GM20431 (cell line): ENCODE measurements around the gene CARTPT.

Experiments
- in situ Hi-C: fragments of 300-500 bp; cut with MseI, MboI; formaldehyde crosslinking; loops from one replicate; pipeline ENCODE4 v1.15.0; 2020; ENCODE audit warnings: low sequenced_read_pairs; ENCODE audit not compliant: unreplicated experiment

The CARTPT gene

DNA sequence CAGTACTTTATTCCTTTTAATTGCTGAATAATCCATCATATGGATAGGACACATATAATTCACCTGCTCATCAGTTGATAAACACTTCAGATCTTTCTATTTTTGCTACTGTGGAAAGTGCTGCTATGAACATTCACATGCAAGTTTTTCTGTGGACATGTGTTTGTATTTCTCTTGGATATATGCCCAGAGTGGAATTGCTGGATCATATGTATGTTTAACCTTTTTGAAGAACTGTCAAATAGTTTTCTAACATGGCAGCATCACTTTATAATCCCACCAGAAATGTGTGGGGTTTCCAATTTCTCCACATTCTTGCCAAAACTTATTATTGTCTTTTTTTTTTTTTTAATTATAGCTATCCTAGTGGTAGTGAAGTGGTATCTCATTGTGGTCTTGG, 15.1 kb downstream of the CARTPT start:
- in situ Hi-C loops: no loop called here

DNA sequence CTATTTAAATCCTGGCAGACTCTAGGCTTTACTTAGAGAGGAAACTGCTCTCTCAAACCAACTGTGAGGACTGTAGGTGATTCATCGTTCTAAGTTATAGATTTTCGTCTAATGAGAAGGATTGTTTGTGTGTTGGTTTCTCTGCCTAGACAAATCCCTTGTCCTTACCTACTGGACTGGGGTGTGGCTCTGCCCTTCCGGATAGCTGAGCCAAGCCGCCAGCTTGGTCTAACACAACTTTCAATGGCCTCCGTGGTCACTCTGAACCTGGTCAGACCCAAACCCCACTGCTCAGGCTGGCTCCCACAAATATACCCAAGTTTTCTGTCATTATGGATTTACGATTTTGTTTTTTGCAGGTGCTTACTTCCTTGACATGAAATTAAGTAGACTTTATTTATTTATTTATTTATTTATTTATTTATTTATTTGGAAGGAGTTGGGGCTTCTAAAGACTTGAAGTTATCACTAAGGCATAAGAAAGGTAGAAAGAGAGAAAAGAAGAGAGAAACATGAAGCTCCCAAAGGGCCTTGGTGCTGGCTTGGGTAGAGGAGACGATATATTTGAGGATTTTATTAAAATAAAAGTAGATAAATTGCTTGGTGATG, 19.0 kb downstream of the CARTPT start:
- in situ Hi-C loops: no loop called here

DNA sequence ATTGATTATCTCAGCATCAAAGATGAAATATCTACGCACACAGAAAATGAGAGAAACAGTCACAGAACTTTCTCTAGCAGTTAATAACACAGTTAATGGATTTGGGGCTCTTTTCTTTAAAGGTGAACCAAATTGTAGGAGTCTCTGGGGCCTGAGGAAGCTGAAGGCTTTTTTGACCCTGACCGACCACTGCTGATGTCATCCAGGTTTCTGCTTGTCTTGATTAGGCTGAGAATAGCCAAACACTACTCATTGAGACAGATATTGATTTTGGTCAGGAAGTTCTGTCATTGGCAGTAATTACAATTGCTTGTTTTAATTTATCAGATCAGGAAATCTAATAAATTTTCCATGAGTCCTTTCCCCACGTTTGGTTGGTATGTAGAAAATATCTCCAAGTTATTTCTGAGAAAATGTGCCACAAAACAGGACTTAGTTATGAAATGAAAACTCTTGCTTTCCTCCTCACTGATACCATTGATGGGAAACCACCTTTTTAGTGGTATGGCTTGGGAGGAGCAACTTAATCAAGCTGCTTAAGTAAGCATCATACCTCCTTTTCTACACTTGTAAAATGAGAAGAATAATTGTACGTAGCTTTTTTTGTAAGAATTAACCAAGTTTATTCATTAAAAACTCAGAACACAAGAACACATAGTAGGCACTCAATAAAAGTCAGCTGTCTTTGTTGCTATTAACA, 19.7 kb downstream of the CARTPT start:
- in situ Hi-C loops: no loop called here

DNA sequence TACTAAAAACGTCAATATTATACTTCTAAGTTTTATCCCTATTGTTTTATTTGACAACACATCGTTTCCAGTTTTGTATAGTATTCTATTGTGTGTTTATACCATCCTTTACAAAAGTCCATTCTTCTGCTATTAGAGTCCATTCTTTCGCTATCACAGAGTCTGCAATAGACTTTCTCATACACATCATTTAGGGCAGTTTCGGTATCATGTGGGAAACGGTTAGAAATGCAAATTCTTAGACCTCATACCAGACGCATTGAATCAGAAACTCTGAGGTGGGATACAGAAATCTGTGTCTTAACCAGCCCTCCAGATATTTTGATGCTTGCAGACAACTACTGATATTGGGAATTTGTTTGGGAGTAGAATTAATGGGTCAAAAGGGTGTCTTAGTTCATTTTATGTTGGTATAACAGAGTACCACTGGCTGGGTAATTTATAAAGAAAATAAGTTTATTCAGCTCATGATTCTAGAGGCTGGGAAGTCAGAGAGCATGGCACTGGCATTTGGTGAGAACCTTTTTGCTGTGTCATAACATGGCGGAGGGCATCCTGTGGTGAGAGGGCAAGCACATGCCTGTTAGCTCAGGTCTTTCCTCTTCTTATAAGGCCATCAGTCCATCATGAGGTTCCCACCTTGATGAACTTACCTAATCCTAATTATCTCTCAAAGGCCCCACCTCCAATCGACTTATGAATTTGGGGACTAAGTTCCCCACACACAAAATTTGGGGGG, 21.1 kb downstream of the CARTPT start:
- in situ Hi-C loops: no loop called here

GRCh38 chr5:71743155-71743554, 24.1 kb downstream of the CARTPT start:
- in situ Hi-C loops: no loop called here

- in situ Hi-C loops: no loop called here
These were observed 25.1 kb downstream of the CARTPT start for GRCh38 chr5:71744009-71744790.

GRCh38 chr5:71747182-71747581, 28.1 kb downstream of the CARTPT start:
- in situ Hi-C loops: no loop called here

- in situ Hi-C loops: no loop called here
These were observed 29.3 kb downstream of the CARTPT start for GRCh38 chr5:71748360-71748759.

DNA sequence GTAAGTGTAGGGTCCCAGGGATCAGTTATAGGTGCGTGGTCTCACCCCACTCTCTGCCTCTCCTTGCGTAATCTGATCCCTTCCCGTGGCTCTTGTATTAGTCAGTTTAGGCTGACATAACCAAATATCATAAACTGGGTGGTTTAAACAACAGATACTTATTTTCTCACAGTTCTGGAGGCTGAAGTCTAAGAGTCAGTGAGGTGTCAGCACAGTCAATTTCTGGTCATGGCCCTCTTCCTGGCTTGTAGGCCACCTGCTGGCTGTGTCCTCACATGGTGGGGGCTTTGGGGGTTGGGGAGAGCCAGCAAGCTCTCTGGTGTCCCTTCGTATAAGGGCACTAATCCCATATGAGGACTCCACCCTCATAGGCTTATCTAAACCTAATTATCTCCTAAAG, 32.3 kb downstream of the CARTPT start:
- in situ Hi-C loops: no loop called here

GRCh38 chr5:71752441-71753190, 33.5 kb downstream of the CARTPT start:
- in situ Hi-C loops: no loop called here

- in situ Hi-C loops: no loop called here
These were observed 38.8 kb downstream of the CARTPT start for GRCh38 chr5:71757590-71758543.

GRCh38 chr5:71762826-71763225, 43.8 kb downstream of the CARTPT start:
- in situ Hi-C loops: no loop called here

GRCh38 chr5:71767661-71768060, 48.6 kb downstream of the CARTPT start:
- in situ Hi-C loops: no loop called here

DNA sequence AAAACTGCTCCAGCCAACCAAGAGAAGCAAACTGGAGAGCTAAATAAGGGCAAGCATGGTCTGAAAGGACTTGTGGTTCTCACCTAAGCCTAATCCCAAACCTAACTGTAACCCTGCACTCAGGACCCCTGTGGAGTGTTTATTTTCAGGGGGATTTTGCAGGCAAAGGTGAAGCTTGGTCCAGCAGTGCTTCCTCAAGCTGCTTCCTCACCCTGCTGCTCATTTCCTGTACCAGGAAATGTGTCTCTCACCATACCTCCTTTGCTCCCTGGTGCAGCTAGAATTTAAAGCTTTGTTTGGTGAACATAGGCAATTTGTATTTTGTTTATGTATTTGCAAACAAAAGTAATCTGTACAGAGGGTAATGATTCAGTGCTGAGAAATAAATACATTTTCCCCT, 50.2 kb downstream of the CARTPT start:
- in situ Hi-C loops: no loop called here

GRCh38 chr5:71770381-71770780, 51.3 kb downstream of the CARTPT start:
- in situ Hi-C loops: no loop called here
